H9 (cell line): ENCODE measurements around the gene SLC35G1. TPM values are rescaled to one million over a fixed set of nuclear protein-coding genes. Genes with fewer than 3 reads are reported as not detected.

Experiments
- DNase-seq: peaks from one replicate; pipeline ENCODE4 v3.0.0-alpha.2; 2017
- H2AFZ ChIP-seq: one replicate; pipeline ENCODE4 v1.6.1; 2013; ENCODE audit warnings: mild to moderate bottlenecking, low read length, control low read depth, moderate library complexity
- H2AK5ac ChIP-seq: 2 replicates; pipeline ENCODE4 v1.6.1; 2013; ENCODE audit warnings: low read length, control low read depth, mixed read lengths; ENCODE audit not compliant: insufficient read length
- H2BK120ac ChIP-seq: one replicate; pipeline ENCODE4 v1.6.1; 2013; ENCODE audit warnings: low read depth, mild to moderate bottlenecking, low read length, control low read depth, inconsistent platforms; ENCODE audit not compliant: poor library complexity, severe bottlenecking
- H2BK12ac ChIP-seq: 2 replicates; pipeline ENCODE4 v1.6.1; 2013; ENCODE audit warnings: low read length, control low read depth, mixed read lengths, low read depth; ENCODE audit not compliant: insufficient read length
- H2BK15ac ChIP-seq: 2 replicates; pipeline ENCODE4 v1.6.1; 2013; ENCODE audit warnings: low read depth, low read length, control low read depth
- H2BK20ac ChIP-seq: one replicate; pipeline ENCODE4 v1.6.1; 2013; ENCODE audit warnings: low read depth, mild to moderate bottlenecking, low read length, control low read depth, inconsistent platforms; ENCODE audit not compliant: poor library complexity, severe bottlenecking
- H2BK5ac ChIP-seq: 2 replicates; pipeline ENCODE4 v1.6.1; 2013; ENCODE audit warnings: low read length, control low read depth, mixed read lengths; ENCODE audit not compliant: insufficient read length
- H3K14ac ChIP-seq: 2 replicates; pipeline ENCODE4 v1.6.1; 2013; ENCODE audit warnings: low read length, control low read depth; ENCODE audit not compliant: insufficient read depth
- H3K18ac ChIP-seq: 2 replicates; pipeline ENCODE4 v1.6.1; 2013; ENCODE audit warnings: low read depth, mild to moderate bottlenecking, mixed read lengths, low read length, control low read depth; ENCODE audit not compliant: insufficient read length
- H3K23ac ChIP-seq: 2 replicates; pipeline ENCODE4 v1.6.1; 2013; ENCODE audit warnings: low read length, control low read depth, mixed read lengths, low read depth; ENCODE audit not compliant: insufficient read length
- H3K23me2 ChIP-seq: 2 replicates; pipeline ENCODE4 v1.6.1; 2013; ENCODE audit warnings: low read depth, mild to moderate bottlenecking, mixed read lengths, low read length, control low read depth; ENCODE audit not compliant: insufficient read length, poor library complexity, severe bottlenecking
- H3K27ac ChIP-seq: 2 replicates; pipeline ENCODE4 v1.5.1; 2013; ENCODE audit warnings: low read length, control low read depth, mixed read lengths, low read depth; ENCODE audit not compliant: insufficient read length
- H3K27me3 ChIP-seq: 2 replicates; pipeline ENCODE4 v1.6.1; 2013; ENCODE audit warnings: low read length, control low read depth, inconsistent platforms; ENCODE audit not compliant: insufficient read depth
- H3K4ac ChIP-seq: 2 replicates; pipeline ENCODE4 v1.6.1; 2013; ENCODE audit warnings: low read depth, mild to moderate bottlenecking, control low read depth, inconsistent platforms, low read length, moderate library complexity
- H3K4me1 ChIP-seq: 2 replicates; pipeline ENCODE4 v1.6.1; 2013; ENCODE audit warnings: low read length, control low read depth, inconsistent platforms; ENCODE audit not compliant: insufficient read depth
- H3K4me2 ChIP-seq: 2 replicates; pipeline ENCODE4 v1.6.1; 2013; ENCODE audit warnings: low read length, control low read depth, mixed read lengths; ENCODE audit not compliant: insufficient read length, insufficient read depth
- H3K56ac ChIP-seq: 2 replicates; pipeline ENCODE4 v1.6.1; 2013; ENCODE audit warnings: low read depth, mild to moderate bottlenecking, mixed read lengths, low read length, control low read depth; ENCODE audit not compliant: insufficient read length
- H3K79me1 ChIP-seq: 2 replicates; pipeline ENCODE4 v1.6.1; 2013; ENCODE audit warnings: low read depth, mild to moderate bottlenecking, moderate library complexity, low read length, control low read depth, inconsistent platforms; ENCODE audit not compliant: insufficient read depth, poor library complexity, severe bottlenecking
- H3K79me2 ChIP-seq: 2 replicates; pipeline ENCODE4 v1.6.1; 2013; ENCODE audit warnings: low read length, control low read depth, inconsistent platforms; ENCODE audit not compliant: insufficient read depth
- H3K9ac ChIP-seq: 2 replicates; pipeline ENCODE4 v1.6.1; 2013; ENCODE audit warnings: low read length, control low read depth, mixed read lengths; ENCODE audit not compliant: insufficient read length; ENCODE audit errors: extremely low read depth
- H3K9me3 ChIP-seq: one replicate; pipeline ENCODE4 v1.6.1; 2013; ENCODE audit warnings: low read depth, low read length, inconsistent platforms; ENCODE audit not compliant: control insufficient read depth
- H3T11ph ChIP-seq: one replicate; pipeline ENCODE4 v1.6.1; 2013; ENCODE audit warnings: mild to moderate bottlenecking, low read length, control low read depth, inconsistent platforms
- H4K20me1 ChIP-seq: one replicate; pipeline ENCODE4 v1.6.1; 2013; ENCODE audit not compliant: control insufficient read depth, insufficient read length, insufficient read depth
- H4K5ac ChIP-seq: 2 replicates; pipeline ENCODE4 v1.6.1; 2013; ENCODE audit warnings: low read depth, mild to moderate bottlenecking, mixed read lengths, low read length, control low read depth; ENCODE audit not compliant: insufficient read length
- H4K8ac ChIP-seq: replicated peaks from 2 replicates; pipeline ENCODE4 v1.6.1; 2013; ENCODE audit warnings: low read length, control low read depth, mixed read lengths, low read depth; ENCODE audit not compliant: insufficient read length
- H4K91ac ChIP-seq: 2 replicates; pipeline ENCODE4 v1.6.1; 2013; ENCODE audit warnings: low read depth, mild to moderate bottlenecking, moderate library complexity, mixed read lengths, low read length, control low read depth; ENCODE audit not compliant: insufficient read length
- H3K27ac Mint-ChIP-seq, 3 experiments: 2 replicates in 2 of 3; 3 replicates in 1 of 3; pipeline ENCODE4 v1.8.0; 2020 to 2021; ENCODE audit warnings: mixed read lengths in 3 of 3, mild to moderate bottlenecking in 1 of 3, moderate library complexity in 1 of 3
- H3K27me3 Mint-ChIP-seq: 2 replicates; pipeline ENCODE4 v1.8.0; 2021; ENCODE audit warnings: low read depth, mild to moderate bottlenecking, moderate library complexity, mixed read lengths
- H3K36me3 Mint-ChIP-seq, 3 experiments: 2 replicates in 2 of 3; 3 replicates in 1 of 3; pipeline ENCODE4 v1.8.0; 2020 to 2021; ENCODE audit warnings: low read depth in 3 of 3, mixed read lengths in 3 of 3; ENCODE audit not compliant: insufficient read depth in 1 of 3
- H3K4me1 Mint-ChIP-seq, 2 experiments: 2 replicates each; pipeline ENCODE4 v1.8.0; 2020; ENCODE audit warnings: mixed read lengths in 2 of 2
- H3K4me3 Mint-ChIP-seq, 2 experiments: 2 replicates in 1 of 2; 3 replicates in 1 of 2; pipeline ENCODE4 v1.8.0; 2020 to 2021; ENCODE audit warnings: mild to moderate bottlenecking in 2 of 2, mixed read lengths in 2 of 2, moderate library complexity in 1 of 2
- H3K9me3 Mint-ChIP-seq, 2 experiments: 2 replicates in 1 of 2; 3 replicates in 1 of 2; pipeline ENCODE4 v1.8.0; 2020; ENCODE audit warnings: mild to moderate bottlenecking in 2 of 2, mixed read lengths in 2 of 2, moderate library complexity in 1 of 2
- CTCF ChIP-seq: fragments of 200-600 bp; sonication (generic); conservative IDR thresholded peaks from 3 replicates; pipeline ENCODE4 v1.8.0; 2021; ENCODE audit warnings: antibody characterized with exemption, mild to moderate bottlenecking
- WGBS: extraction: QIAGEN DNeasy Blood & Tissue Kit; methylation state at CpG from one replicate; pipeline ENCODE4 v1.1.7; 2013; ENCODE audit warnings: missing lambda C conversion rate, low lambda C conversion rate, mixed read lengths; ENCODE audit not compliant: insufficient read length; ENCODE audit errors: extremely low coverage; 5-methylcytosine and 5-hydroxymethylcytosine counted together
- total RNA-seq: library from RNA; stranded (reverse); gene quantifications from 2 replicates; pipeline ENCODE4 v1.2.1, GENCODE V29; 2021

The SLC35G1 gene
- total RNA-seq, 1 experiment from 2014 or later = 6.3 TPM

GRCh38 chr10:93917821-93918220 lies 24.0 kb downstream of the SLC35G1 start:
- no peak for TF ChIP-seq CTCF
- H3K27me3 ChIP-seq = no peaks in the 10 kb centered on the region
- H3K4me1 ChIP-seq = no peaks in the 10 kb centered on the region

More at GRCh38 chr10:93917821-93918220, 24.0 kb downstream of the SLC35G1 start:
- Histone ChIP-seq H3K14ac (no peak overlapping the region), H3K9me3 (no peaks in the 10 kb centered on the region), H2BK20ac (no peak overlapping the region), H2BK12ac (no peak overlapping the region), H3K23me2 (no peaks in the 10 kb centered on the region), H2BK15ac (no peak overlapping the region), H2AFZ (no peak overlapping the region), H3K23ac (no peak overlapping the region), H3K56ac (no peak overlapping the region), H2BK120ac (no peak overlapping the region), H3K79me2 (no peaks in the 10 kb centered on the region), H4K91ac (no peak overlapping the region), H3T11ph (no peak overlapping the region), H3K27ac (no peak overlapping the region), H3K4ac (no peak overlapping the region), H4K20me1 (no peaks in the 10 kb centered on the region), H4K8ac (no peak overlapping the region), H2BK5ac (no peak overlapping the region), H2AK5ac (no peak overlapping the region), H4K5ac (no peak overlapping the region), H3K79me1 (no peaks in the 10 kb centered on the region), H3K18ac (no peak overlapping the region), H3K4me2 (no peak overlapping the region), H3K9ac (no peak overlapping the region)
- DNase-seq = no peak
- H3K36me3 Mint-ChIP-seq = no peaks in the 10 kb centered on the region; a peak in 1 of 7 replicates
- WGBS = no CpG with 5 or more reads among the region's 2 CpGs
- H3K4me3 Mint-ChIP-seq = no peak overlapping the region
- peaks cover 8 to 13% of the 10 kb centered on the region in 2 experiments; a peak in 3 of 4 replicates for H3K4me1 Mint-ChIP-seq
- H3K27ac Mint-ChIP-seq = no peak overlapping the region
- H3K27me3 Mint-ChIP-seq = peaks cover 3% of the 10 kb centered on the region
- no peaks in the 10 kb centered on the region for H3K9me3 Mint-ChIP-seq
